Pancreas (tissue), 10 donors: Measurements from ENCODE around the gene LRRC4B. TPM values are rescaled to one million over a fixed set of nuclear protein-coding genes. Genes with fewer than 3 reads are reported as not detected.

Experiments
- ATAC-seq, 4 donors: fragments of 200-7000 bp; cut with Tn5 transposase; one replicate each; pipeline versions ENCODE4 v1.8.0 to v1.9.1; 2020; ENCODE audit warnings: mild to moderate bottlenecking in 4 of 4, moderate library complexity in 4 of 4
- DNase-seq, 6 donors: peaks; one replicate each; pipeline ENCODE4 v3.0.0-alpha.2; 2020
- FAIRE-seq: peaks from 2 replicates; lab custom pipeline; 2012; peaks lifted over from hg19 to GRCh38; lab: Jason Lieb, UNC
- H3K27ac ChIP-seq, 4 donors: fragments of 200-600 bp; sonication (generic); 1 replicate in 3 of 4; 2 replicates in 1 of 4; pipeline versions ENCODE4 v1.5.0 to v1.8.0; 2020
- H3K27me3 ChIP-seq, 4 donors: fragments of 200-600 bp; one replicate each; pipeline ENCODE4 v1.8.0; 2021
- H3K36me3 ChIP-seq, 3 donors: fragments of 200-600 bp; sonication (generic) in 1 of 3; one replicate each; pipeline versions ENCODE4 v1.5.0 to v1.8.0; 2020 to 2021
- H3K4me1 ChIP-seq, 3 donors: fragments of 200-600 bp; one replicate each; pipeline ENCODE4 v1.8.0; 2021
- H3K4me3 ChIP-seq, 4 donors: fragments of 200-600 bp; sonication (generic) in 2 of 4; one replicate each; pipeline versions ENCODE4 v1.5.0 to v1.8.0; 2020 to 2021
- H3K9me3 ChIP-seq, 4 donors: fragments of 200-600 bp; one replicate each; pipeline ENCODE4 v1.8.0; 2021
- CTCF ChIP-seq, 4 donors: fragments of 200-600 bp; sonication (generic) in 3 of 4; IDR thresholded peaks; one replicate each; pipeline versions ENCODE4 v1.5.0 to v1.8.0; 2021; ENCODE audit warnings: antibody characterized with exemption in 4 of 4
- WGBS, 2 donors: extraction: QIAGEN DNeasy Blood & Tissue Kit; methylation state at CpG; one replicate each; pipeline ENCODE4 v1.1.7; 2013; 5-methylcytosine and 5-hydroxymethylcytosine counted together
- intact Hi-C, 3 donors: fragments of 100-400 bp; cut with DNase I; formaldehyde crosslinking; loops; one replicate each; pipeline versions ENCODE4 v1.11.1 to v1.14.2; 2022
- polyA plus RNA-seq, 2 donors: library from polyadenylated mRNA; stranded (reverse); fragments of 200-250 nt; gene quantifications; one replicate each; pipeline ENCODE4 v1.2.3, GENCODE V29; 2013
- total RNA-seq, 6 donors: library from RNA; stranded (reverse); fragmentation: NEBNext Ultra II Directional in 4 of 6; extraction: Animal tissue kit (Norgen Biotek cat#: 25700) in 4 of 6; gene quantifications; one replicate each; pipeline versions ENCODE4 v1.2.1 to v1.2.4, GENCODE V29; 2021 to 2023
- donor health status: healthy with polysubstance abuse.
- donor health status: DM: no; HTN: no; CAD: no; lungs with moderate emphysema.
- donor health status: DM: no; HTN: no; CAD: no.
- donor health status: control.
- donor health status: control.
- donor health status: Bipolar disorder and iron deficiency.
- donor health status: DM: yes; HTN: yes; CAD: no.
- donor health status: DM: no; HTN: no; CAD: no.
- donor health status: DM: no; HTN: no; CAD: no.
- donor health status: DM: yes; HTN: yes; CAD: no.

The LRRC4B gene
- total and polyA plus RNA-seq, 8 donors, result 0.09 to 2.1 (median 0.50) TPM

DNA sequence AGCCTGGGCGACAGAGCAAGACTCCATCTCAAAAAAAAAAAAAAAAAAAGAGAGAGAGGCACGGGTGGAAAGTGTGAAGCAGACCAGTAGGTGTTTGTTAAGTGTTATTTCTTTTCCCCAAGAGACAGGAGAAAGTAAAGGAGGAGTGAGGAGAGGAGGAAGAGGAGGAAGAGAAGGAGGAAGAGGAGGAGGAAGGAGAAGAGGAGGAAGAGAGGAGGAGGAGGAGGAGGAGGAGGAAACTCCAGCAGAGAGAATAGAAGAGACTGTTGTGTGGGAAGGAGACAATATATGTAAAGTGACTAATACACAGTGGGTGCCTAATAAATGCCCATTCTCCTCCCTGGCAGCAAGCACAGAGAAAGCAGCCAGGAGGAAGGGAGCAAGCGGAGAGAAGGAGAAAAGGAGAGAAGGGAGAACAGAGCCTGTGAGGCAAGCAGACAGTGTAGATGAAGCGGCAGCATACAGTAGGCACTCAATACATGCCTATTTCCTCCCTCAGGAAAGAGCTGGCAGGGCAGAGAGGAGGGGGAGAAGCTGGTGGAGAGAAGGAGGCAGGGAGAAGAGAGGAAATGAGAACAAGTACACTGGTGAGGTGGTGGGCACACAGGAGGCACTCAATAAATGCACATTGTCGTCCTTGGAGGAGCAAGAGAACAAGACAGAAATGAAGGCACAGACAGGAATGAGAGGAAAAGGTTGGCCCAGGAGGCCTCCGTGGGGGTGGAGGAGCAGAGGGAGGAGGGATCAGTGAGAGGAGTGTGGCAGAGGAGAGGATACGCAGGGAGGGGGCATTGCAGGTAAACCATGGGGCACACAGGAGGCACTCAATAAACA lies 73.8 kb downstream of the LRRC4B start:
- no peak for ATAC-seq
- Histone ChIP-seq H3K27me3 (no peaks in the 10 kb centered on the region), H3K27ac (no peak overlapping the region), H3K4me3 (no peak overlapping the region), H3K9me3 (no peaks in the 10 kb centered on the region), H3K36me3 (no peaks in the 10 kb centered on the region), H3K4me1 (no peaks in the 10 kb centered on the region)
- intact Hi-C loops, result no loop called here
- FAIRE-seq, result no peak
- peak in 2 of 6 donors; percentile 10 to 19 for DNase-seq
- 66 to 68% methylated on average over 6 to 7 of the region's 7 CpGs for WGBS, 2 donors
- TF ChIP-seq CTCF (IDR thresholded peaks at IDR 0.05), result no peak

DNA sequence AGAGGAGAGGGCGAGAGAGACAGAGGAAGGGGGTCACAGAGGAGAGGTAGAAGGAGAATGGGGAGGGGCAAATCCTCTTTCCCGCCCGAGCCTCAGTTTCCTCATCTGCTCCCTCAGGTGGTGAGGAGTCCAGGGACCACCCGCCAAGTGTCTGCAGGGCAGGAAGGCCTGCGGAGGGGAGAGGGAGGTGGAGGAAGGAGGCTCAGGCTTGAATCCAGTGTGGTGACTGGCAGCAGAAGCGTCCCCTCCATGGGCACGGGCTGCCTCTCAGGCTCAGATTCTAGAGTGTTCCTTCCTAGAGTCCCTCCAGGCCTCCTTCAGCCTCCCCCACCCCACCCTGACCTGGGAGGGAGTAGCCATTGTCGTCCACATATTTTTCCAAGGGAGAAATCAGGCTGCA lies 75.1 kb downstream of the LRRC4B start:
- no peaks in the 10 kb centered on the region for H3K4me1 ChIP-seq
- H3K36me3 ChIP-seq, result no peaks in the 10 kb centered on the region
- no peak overlapping the region for H3K4me3 ChIP-seq
- DNase-seq (peak in 2 of 6 donors; percentile 28 to 49), ATAC-seq (no peak), FAIRE-seq (no peak)
- no peak for TF ChIP-seq CTCF (IDR thresholded peaks at IDR 0.05)
- H3K27ac ChIP-seq, result no peak overlapping the region
- 74 to 87% methylated on average over 7 to 8 of the region's 8 CpGs for WGBS, 2 donors
- no peaks in the 10 kb centered on the region for H3K9me3 ChIP-seq
- no peaks in the 10 kb centered on the region for H3K27me3 ChIP-seq
- intact Hi-C loops, result no loop called here

DNA sequence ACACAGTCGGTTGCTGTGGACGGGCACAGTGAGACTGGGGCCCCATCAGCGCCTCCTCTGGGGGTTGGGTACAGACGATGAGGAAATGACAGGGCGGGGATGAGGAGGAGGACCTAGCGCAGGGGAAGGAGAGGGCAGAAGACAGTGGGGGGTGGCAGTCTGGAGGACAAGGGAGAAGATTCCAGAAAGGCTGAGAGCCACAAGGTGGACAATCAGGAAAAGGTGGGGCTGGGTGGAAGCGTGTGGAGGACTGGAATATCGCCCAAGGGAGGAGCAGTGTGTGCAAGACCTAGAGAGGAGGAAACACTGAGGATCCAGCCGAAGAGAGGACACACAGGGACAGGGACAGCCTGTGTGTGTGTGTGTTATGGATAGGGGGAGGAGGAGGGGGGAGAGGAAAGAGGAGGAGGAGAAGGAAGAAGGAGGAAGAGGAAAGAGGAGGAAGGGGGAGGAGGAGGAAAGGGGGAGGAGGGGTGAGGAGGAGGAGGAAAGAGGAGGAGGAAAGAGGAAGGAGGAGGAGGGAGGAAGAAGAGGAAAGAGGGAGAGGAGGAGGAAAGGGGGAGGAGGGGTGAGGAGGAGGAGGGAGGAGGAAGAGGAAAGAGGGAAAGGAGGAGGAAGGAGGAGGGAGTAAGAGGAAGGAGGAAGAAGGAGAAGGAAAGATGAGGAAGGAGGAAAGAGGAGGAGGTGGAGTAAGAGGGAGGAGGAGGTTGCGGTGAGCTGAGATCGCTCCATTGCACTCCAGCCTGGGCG lies 75.8 kb downstream of the LRRC4B start:
- ATAC-seq (peak in 1 of 4 donors; percentile 20), DNase-seq (peak in 2 of 6 donors; percentile 22 to 49), FAIRE-seq (no peak)
- Histone ChIP-seq H3K36me3 (no peaks in the 10 kb centered on the region), H3K4me1 (no peaks in the 10 kb centered on the region), H3K9me3 (no peaks in the 10 kb centered on the region), H3K27ac (no peak overlapping the region), H3K4me3 (no peak overlapping the region), H3K27me3 (no peaks in the 10 kb centered on the region)
- TF ChIP-seq CTCF (IDR thresholded peaks at IDR 0.05), result no peak
- intact Hi-C loops, result no loop called here
- WGBS, 2 donors, result 22 to 39% methylated on average over 9 to 10 of the region's 12 CpGs

DNA sequence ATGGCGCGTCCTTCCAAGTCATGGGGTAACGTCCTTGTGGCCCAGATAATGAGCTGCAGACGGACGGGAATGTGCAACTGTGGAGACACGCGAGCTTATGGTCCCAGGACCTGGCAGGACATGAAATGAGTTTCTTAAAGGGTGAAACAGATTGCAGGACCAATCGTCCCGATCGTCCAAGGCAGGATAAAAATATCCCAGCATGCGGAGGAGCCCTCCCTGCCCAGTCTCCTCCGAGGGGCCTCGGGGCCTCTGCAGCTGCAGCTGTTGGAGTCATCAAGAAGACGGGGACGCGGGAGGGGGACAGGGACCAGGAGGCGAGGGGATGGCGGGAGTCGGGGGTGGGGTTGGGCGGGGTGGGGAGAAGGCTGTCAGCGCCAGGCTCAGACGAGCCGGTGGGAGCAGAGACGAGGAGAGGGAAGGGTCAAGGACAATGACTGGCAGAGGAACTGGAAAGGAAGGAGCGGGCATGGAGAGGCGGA lies 77.2 kb downstream of the LRRC4B start:
- 47 to 48% methylated on average over 26 of the region's 26 CpGs for WGBS, 2 donors
- no peak overlapping the region for H3K27ac ChIP-seq
- no peaks in the 10 kb centered on the region for H3K9me3 ChIP-seq
- H3K36me3 ChIP-seq, result no peaks in the 10 kb centered on the region
- no peak for TF ChIP-seq CTCF (IDR thresholded peaks at IDR 0.05)
- no peaks in the 10 kb centered on the region for H3K27me3 ChIP-seq
- H3K4me3 ChIP-seq, result no peak overlapping the region
- ATAC-seq (no peak), FAIRE-seq (no peak), DNase-seq (peak in 2 of 6 donors; percentile 23 to 43)
- H3K4me1 ChIP-seq, result no peaks in the 10 kb centered on the region
- intact Hi-C loops, result no loop called here
